Activated T-helper 2 cell treated with anti-CD3 and anti-CD28 coated beads, Interferon-gamma antibody, Interleukin-2, Interleukin-4, amounts not matched to agents 10 μg/mL and 5 μg/mL and 100 μg/mL, durations not matched to agents 14 hours and 24 hours and 36 hours (primary cell): ENCODE results near the gene ALOXE3. TPM values are rescaled to one million over a fixed set of nuclear protein-coding genes. Genes with fewer than 3 reads are reported as not detected.

Source experiments
- DNase-seq: peaks from one replicate; pipeline ENCODE4 v3.0.0; 2021; ENCODE audit warnings: low spot score
- H3K27ac Mint-ChIP-seq: one replicate; pipeline ENCODE4 v1.8.0; 2021; ENCODE audit warnings: mixed read lengths
- H3K27me3 Mint-ChIP-seq: one replicate; pipeline ENCODE4 v1.8.0; 2021; ENCODE audit warnings: low read depth, mixed read lengths
- H3K36me3 Mint-ChIP-seq: one replicate; pipeline ENCODE4 v1.8.0; 2021; ENCODE audit warnings: low read depth, mixed read lengths
- H3K4me1 Mint-ChIP-seq: one replicate; pipeline ENCODE4 v1.8.0; 2021; ENCODE audit warnings: low read depth, mixed read lengths
- H3K4me3 Mint-ChIP-seq: one replicate; pipeline ENCODE4 v1.8.0; 2021; ENCODE audit warnings: low read depth, mild to moderate bottlenecking, moderate library complexity, mixed read lengths
- H3K9me3 Mint-ChIP-seq: one replicate; pipeline ENCODE4 v1.8.0; 2021; ENCODE audit warnings: mixed read lengths
- intact Hi-C: fragments of 100-400 bp; cut with micrococcal nuclease; formaldehyde crosslinking; loops from one replicate; pipeline ENCODE4 v1.15.1; 2023
- total RNA-seq: library from RNA; stranded (reverse); gene quantifications from 2 replicates; pipeline ENCODE4 v1.2.3, GENCODE V29; 2022

The ALOXE3 gene
- total RNA-seq, 1 donor from 2014 or later, result not detected

DNA sequence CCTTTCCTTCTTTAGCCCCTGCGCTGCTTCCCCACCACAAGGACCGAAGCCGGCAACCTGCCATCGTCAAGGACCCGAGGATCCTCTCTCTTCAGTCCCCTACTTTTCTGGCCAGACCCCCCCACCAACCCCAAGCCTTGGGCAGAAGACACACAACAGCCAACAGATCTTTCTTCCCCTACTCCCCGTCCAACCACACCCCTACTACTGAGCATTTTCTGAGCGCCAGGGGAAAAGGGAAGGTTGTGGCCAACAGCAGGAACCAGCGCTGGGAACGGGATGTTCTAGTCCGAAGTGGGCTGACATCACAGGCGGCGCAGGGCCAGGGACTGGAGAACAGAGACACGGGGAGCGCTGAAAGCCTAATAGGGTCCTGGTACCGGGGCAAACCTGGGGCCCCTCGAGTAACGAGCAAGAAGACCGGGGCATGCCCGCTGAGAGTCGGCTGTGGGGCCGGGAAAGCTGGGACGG, 33.4 kb upstream of the ALOXE3 start:
- peaks cover 25% of the 10 kb centered on the region for H3K4me1 Mint-ChIP-seq
- H3K36me3 Mint-ChIP-seq, result peaks cover 27% of the 10 kb centered on the region
- no peak for DNase-seq
- peak overlapping the region; percentile 94 for H3K4me3 Mint-ChIP-seq
- H3K27ac Mint-ChIP-seq, result peak overlapping the region; percentile 86
- H3K9me3 Mint-ChIP-seq, result no peaks in the 10 kb centered on the region
- H3K27me3 Mint-ChIP-seq, result no peaks in the 10 kb centered on the region
- intact Hi-C loops, result loop anchor here (1.0 kb wide), 2 partner anchors 12 to 36 kb away; no protein-coding TSS in a partner anchor

DNA sequence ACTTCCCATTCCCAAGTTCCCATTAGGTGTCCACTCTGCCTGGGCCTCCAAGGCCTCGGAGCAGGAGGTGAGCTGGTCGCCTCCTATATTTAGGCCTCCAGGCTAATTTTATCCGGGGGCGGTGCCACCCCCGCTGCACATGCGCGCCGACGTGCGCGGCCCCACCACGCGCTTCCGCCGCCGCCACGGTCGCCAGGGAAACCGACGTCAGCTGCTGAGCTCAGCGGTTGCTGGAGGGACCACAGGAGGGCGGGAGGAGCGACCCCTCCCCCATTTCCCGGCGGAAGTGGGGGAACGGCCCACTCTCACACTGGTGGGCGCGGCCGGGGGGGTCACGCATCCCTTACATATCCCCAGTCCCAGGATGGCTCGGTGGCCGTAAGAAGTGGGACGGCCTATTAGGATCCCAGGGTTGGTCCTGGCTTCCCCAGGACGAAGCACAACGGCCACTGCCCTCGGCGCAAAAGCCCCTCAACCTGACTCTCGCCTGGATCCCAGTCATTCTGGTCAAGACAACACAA, 32.9 kb upstream of the ALOXE3 start:
- H3K27ac Mint-ChIP-seq, result peak overlapping the region; percentile 86
- peak overlapping the region; percentile 94 for H3K4me3 Mint-ChIP-seq
- peaks cover 32% of the 10 kb centered on the region for H3K36me3 Mint-ChIP-seq
- H3K9me3 Mint-ChIP-seq, result no peaks in the 10 kb centered on the region
- H3K27me3 Mint-ChIP-seq, result no peaks in the 10 kb centered on the region
- peaks cover 25% of the 10 kb centered on the region for H3K4me1 Mint-ChIP-seq
- peak; percentile 89 for DNase-seq
- intact Hi-C loops, result loop anchor here (1.0 kb wide), 2 partner anchors 12 to 36 kb away; no protein-coding TSS in a partner anchor

DNA sequence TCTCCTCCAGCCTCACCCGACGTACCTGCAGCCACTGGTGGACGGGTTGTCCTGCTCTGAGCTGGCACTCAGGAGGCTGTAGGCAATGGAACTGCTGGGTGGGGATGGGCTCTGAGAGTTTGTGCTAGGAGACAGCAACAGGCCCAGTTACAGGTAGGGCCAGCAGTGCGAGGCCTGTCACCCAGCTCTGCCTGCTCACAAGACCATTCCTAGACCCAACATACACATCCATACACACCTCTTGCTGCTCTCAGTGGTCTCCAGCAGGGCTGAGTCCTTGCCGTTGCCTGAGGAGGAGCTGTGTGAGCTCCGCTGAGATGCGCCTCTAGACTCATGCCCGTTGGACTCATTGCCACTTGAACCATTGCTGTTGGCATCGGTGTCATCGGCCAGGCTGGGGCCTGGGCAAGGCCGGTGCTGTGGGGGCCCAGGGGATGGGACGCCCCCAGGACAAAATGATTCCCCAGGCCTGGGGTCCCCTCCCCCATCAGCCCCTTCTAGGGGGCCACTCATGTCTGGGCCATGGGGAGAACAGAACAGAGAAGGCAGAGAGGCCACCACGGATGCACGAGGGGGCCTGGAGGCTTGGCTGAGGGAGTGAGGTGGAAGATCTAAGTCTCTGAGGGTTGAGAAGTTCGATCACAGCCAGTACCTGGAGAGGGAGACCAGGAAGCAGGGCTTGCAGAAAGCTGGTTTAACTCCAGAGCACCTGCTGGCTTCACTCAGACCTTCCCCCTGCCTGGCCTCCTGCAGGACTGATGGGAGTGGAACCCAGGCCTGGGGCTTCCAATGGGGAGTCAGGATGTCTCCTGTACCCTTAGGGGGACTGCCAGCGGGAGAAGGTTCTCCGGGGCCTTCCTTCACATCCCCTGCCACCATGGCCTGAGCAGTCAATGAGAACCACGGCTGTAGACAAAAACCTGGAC, 32.1 kb upstream of the ALOXE3 start:
- DNase-seq, result no peak
- Mint-ChIP-seq H3K27ac (peak overlapping the region; percentile 86), H3K4me3 (peak overlapping the region; percentile 94), H3K27me3 (no peaks in the 10 kb centered on the region), H3K9me3 (no peaks in the 10 kb centered on the region), H3K36me3 (peaks cover 38% of the 10 kb centered on the region), H3K4me1 (peaks cover 25% of the 10 kb centered on the region)
- intact Hi-C loops, result loop anchor here (1.0 kb wide), 2 partner anchors 11 to 37 kb away; no protein-coding TSS in a partner anchor

DNA sequence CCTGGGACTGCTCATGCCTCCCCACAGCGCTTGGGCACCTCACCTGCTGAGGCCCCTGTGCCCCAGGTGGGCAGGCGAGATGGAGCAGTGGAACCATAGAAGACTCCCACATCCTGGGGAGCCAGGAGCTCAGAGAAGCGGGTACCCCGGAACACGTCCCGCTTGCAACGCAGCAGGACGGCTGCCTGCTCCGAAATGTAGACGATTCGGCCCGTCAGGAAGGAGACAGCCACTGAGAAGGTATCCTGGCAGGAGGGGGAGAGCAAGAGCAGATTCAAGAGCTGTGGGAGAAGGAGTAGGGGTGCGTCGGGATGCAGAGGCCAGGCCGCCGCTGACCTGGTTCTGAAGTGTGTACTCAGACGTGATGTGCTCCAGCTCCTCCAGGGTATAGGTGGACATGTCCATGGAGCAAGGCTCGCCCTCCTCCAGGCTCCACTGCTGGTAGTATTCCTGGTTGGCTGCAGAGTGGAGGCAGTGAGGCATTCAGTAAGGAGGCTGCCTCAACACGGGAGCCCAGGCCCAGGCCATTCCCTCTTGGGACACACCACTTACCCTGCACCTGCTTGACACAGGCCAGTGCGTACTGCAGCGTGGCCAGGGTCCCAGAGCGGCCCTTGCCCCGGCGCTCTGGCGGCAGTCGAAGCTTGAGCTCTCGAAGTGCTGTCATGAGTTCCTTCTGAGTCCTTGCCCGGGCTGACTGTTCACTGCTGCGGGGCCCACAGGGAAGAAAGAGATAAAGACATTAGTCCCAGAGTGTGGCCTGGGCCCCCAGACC, 31.3 kb upstream of the ALOXE3 start:
- peak overlapping the region; percentile 26 for H3K27ac Mint-ChIP-seq
- H3K9me3 Mint-ChIP-seq, result no peaks in the 10 kb centered on the region
- H3K27me3 Mint-ChIP-seq, result no peaks in the 10 kb centered on the region
- DNase-seq, result no peak
- intact Hi-C loops, result no loop called here
- peaks cover 44% of the 10 kb centered on the region for H3K36me3 Mint-ChIP-seq
- H3K4me3 Mint-ChIP-seq, result no peak overlapping the region
- peaks cover 25% of the 10 kb centered on the region for H3K4me1 Mint-ChIP-seq

DNA sequence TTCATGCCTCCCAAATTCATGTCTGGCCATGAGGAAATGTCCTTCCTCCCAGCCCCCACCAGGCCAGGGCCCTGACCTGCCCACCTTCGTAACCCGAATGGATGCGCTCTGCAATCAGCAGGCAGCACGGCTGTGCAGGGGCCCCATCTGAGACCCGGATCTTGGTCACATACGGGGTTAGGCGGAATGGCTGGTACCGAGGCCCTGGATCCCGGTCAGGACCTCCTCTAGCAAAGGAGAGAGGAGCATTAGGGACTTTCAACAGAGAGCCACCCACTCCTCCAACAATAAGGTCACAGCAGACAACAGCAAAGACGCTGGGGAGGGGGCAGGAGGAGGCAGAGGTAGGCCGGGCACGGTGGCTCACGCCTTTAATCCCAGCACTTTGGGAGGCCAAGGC, 30.2 kb upstream of the ALOXE3 start:
- H3K4me1 Mint-ChIP-seq, result peaks cover 20% of the 10 kb centered on the region
- no peak for DNase-seq
- intact Hi-C loops, result no loop called here
- H3K36me3 Mint-ChIP-seq, result peaks cover 55% of the 10 kb centered on the region
- no peak overlapping the region for H3K4me3 Mint-ChIP-seq
- H3K27me3 Mint-ChIP-seq, result no peaks in the 10 kb centered on the region
- H3K27ac Mint-ChIP-seq, result no peak overlapping the region
- H3K9me3 Mint-ChIP-seq, result no peaks in the 10 kb centered on the region

DNA sequence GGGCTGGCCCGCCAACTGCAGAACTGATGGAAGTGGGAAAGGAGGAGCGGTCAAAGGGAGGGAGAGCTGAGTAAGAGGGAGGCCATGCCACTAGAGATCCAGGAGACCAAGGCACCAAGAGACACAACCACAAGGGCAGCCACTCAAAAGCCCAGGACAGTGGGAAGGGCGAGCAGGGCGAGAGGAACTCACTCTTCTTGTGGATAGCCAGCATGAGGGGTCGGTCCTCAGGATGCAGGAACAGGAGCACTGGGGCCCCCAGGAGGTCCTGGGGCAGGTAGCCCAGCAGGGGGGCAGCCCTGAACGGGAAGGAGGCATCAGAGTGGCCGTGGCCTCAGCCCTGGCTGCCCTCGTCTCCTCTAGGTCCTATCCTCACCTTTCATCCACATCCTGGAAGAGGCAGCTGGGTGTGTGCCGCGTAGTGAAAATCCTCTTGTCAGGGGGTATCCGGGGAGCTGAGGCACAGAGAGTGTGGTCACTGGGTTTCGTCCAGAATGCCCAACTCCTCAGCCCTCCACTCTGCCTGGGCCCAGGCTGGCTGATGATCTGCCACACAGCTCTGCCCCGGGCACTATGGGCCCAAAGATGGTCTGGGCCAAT, 29.6 kb upstream of the ALOXE3 start:
- intact Hi-C loops, result no loop called here
- Mint-ChIP-seq H3K27ac (no peak overlapping the region), H3K9me3 (no peaks in the 10 kb centered on the region), H3K36me3 (peaks cover 58% of the 10 kb centered on the region), H3K27me3 (no peaks in the 10 kb centered on the region), H3K4me1 (peaks cover 13% of the 10 kb centered on the region), H3K4me3 (no peak overlapping the region)
- DNase-seq, result no peak

DNA sequence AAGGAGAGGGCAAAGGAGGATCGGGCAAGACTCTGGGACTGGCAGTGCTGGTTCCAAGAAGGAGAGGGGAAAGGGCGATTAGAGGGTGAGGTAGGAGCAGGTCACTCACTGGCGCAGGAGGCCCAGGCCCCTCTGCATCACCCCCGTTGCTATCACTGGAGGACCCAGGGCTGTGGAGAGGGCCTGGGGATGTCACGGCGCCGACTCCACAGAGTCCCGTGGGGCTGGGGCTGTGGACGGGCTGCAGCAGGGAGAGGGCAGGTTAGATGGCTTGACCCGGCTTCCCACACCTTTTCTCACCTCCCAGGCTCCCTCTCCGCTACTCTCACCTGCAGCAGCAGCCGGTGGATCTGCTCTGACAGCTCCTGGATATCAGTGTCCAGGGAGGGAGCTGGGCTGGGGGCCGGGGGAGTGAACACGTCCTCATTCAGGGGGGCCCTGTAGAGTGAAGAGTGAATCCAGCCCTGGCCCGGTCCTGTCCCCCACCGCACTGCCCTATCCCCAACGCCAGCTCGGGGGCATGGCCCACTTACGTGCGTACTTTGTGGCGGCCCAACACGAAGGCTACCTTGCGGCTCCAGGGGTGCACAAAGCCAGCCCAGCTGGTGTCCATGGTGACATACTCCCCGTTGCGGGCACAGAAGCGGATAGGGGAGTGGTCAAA, 29.0 kb upstream of the ALOXE3 start:
- Mint-ChIP-seq H3K36me3 (peaks cover 58% of the 10 kb centered on the region), H3K4me3 (no peak overlapping the region), H3K27me3 (no peaks in the 10 kb centered on the region), H3K4me1 (peaks cover 7% of the 10 kb centered on the region), H3K27ac (no peak overlapping the region), H3K9me3 (no peaks in the 10 kb centered on the region)
- no peak for DNase-seq
- intact Hi-C loops, result no loop called here

DNA sequence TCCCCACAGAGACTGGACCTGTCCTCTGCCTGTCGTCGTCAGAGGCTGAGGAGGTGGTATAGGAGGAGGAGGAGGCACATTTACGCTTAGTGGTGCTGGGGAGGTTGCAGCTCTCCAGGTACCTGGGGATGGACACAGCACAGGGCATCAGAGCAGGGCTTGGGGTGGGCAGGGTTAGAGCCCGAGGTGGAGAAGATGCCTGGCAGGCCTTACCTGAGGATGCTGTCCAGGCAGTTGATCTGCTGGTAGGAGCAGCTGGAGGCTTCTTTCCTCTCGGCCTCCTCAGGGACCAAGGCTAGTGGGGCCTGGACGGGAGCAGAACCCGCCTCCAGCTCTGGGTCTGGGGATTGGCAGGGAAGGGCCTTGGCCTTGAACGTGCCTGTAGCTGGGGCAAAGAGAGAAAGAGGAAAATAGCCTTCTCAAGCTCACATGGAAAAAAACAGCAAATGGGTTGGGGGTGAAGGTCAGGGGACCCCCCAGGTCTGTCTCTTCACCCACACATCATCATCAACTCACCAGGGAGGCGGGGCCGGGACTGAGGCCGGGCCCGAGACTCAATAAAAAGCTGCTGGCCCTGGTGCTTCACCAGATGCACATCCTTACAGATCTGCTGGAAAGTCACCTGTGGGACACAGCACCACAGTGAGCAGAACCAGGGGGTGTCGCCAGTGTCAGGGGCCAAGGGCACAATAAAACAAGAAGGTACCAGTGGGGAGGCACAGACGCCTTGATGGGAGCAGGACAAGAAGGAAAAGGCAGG, 28.2 kb upstream of the ALOXE3 start:
- Mint-ChIP-seq H3K27me3 (no peaks in the 10 kb centered on the region), H3K4me1 (peaks cover 3% of the 10 kb centered on the region), H3K9me3 (no peaks in the 10 kb centered on the region), H3K36me3 (peaks cover 63% of the 10 kb centered on the region), H3K27ac (no peak overlapping the region), H3K4me3 (no peak overlapping the region)
- intact Hi-C loops, result no loop called here
- DNase-seq, result no peak

DNA sequence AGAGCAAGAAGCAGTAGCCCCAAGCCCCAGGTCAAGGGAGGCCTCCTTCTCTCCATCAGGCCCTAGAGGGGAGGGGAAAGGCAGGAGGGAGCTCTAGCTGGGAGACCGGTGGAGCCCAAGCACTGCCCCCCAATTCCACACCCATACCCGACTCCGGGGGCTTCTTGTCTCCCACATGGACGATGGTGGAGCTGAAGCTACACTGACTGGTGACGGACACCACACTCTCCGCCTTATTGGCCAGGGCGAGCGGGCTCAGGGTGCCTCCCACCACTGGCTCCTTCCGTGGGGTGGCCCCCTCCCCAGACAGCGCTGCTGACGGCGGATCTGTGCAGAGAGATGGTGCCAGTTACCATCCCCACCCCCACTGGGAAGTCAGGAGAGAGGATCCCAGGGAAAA, 27.5 kb upstream of the ALOXE3 start:
- Mint-ChIP-seq H3K27ac (no peak overlapping the region), H3K4me1 (no peaks in the 10 kb centered on the region), H3K27me3 (no peaks in the 10 kb centered on the region), H3K9me3 (no peaks in the 10 kb centered on the region), H3K36me3 (peaks cover 68% of the 10 kb centered on the region), H3K4me3 (no peak overlapping the region)
- intact Hi-C loops, result no loop called here
- DNase-seq, result no peak

DNA sequence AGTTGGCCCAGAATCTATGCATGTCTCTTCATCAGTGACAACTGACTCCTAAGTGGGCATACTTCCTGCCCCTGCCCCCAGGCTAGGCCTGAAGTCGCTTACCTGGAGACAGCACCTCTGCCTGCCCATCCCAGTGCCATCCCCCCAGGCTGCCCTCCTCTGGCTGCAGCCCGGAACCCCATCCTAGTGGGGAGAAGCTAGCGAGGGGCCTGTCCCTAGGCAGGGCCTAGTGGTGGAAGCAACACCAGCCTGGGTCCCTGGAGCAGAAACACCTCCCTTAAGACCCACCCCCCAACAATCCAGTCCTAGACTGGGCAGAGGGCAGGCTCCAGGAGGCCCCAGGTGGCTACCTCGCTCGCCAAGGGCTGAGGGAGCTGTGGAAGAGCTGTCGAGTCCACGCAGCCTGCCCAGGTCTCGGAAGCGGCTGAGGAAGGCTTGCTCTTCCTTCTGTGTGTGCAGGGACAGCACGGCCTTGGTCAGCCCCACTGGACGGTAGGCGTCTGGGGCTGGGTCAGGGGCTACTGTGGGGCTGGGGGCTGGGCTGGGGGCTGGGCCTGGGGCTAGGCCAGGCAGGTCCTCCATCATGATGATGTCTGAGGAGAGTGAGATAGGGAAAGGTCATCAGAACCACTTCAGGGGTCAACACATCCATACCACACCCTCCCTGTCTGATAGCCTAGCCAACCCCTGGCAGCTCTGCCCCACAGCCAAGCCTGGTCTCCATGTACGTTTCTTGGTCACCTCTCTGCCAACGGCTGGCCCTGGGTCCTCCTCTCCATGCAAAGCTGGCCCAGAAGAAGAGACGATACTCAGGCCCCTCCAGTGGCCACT, 26.3 kb upstream of the ALOXE3 start:
- H3K36me3 Mint-ChIP-seq, result peaks cover 66% of the 10 kb centered on the region
- H3K4me3 Mint-ChIP-seq, result no peak overlapping the region

More for the DNA sequence above, 26.3 kb upstream of the ALOXE3 start:
- Mint-ChIP-seq H3K27ac (no peak overlapping the region), H3K9me3 (no peaks in the 10 kb centered on the region), H3K4me1 (no peaks in the 10 kb centered on the region), H3K27me3 (no peaks in the 10 kb centered on the region)
- intact Hi-C loops, result no loop called here
- DNase-seq, result no peak
